GM12878 (cell line): Measurements from ENCODE around the gene DAPK2. TPM values are rescaled to one million over a fixed set of nuclear protein-coding genes. Genes with fewer than 3 reads are reported as not detected.

Experiments used
- ATAC-seq: fragments of 200-7000 bp; cut with Tn5 transposase; 3 replicates; pipeline ENCODE4 v1.9.1; 2020; ENCODE audit warnings: mild to moderate bottlenecking, moderate library complexity
- BruUV-seq: library from RNA; stranded (reverse); fragments of 400-500 nt; replicated peaks from 2 replicates; lab custom pipeline; 2021; lab: Mats Ljungman, UMichigan
- CTCF ChIA-PET: fragments of 300-600 bp; sonication (Branson Sonifier 250); formaldehyde crosslinking; extraction: SDS; loops from one replicate; lab custom pipeline; 2021; ENCODE audit warnings: inconsistent platforms; lab: Yijun Ruan, JAX
- POLR2A ChIA-PET: fragments of 350-600 bp; formaldehyde crosslinking; extraction: SDS; loops from one replicate; lab custom pipeline; 2021; ENCODE audit warnings: inconsistent platforms; lab: Charles Lee
- RAD21 ChIA-PET: fragments of 300-600 bp; sonication (Branson Sonifier 250); formaldehyde crosslinking; loops from one replicate; lab custom pipeline; 2023; ENCODE audit warnings: antibody characterized with exemption; ENCODE audit not compliant: unreplicated experiment; lab: Charles Lee
- SMC1A ChIA-PET: fragments of 300-600 bp; sonication (Branson Sonifier 250); formaldehyde crosslinking; loops from one replicate; lab custom pipeline; 2023; ENCODE audit not compliant: unreplicated experiment, uncharacterized antibody; lab: Charles Lee
- DNase-seq: peaks from one replicate; pipeline ENCODE4 v3.0.0-alpha.2; 2011; ENCODE audit warnings: low read depth, low spot score
- FAIRE-seq: peaks from 3 replicates; lab custom pipeline; 2011; peaks lifted over from hg19 to GRCh38; lab: Jason Lieb, UNC
- H2AFZ ChIP-seq: 2 replicates; pipeline ENCODE4 v1.6.0; 2011; ENCODE audit warnings: low read depth, low read length, control low read depth; ENCODE audit not compliant: control insufficient read depth
- H3K27ac ChIP-seq: 2 replicates; pipeline ENCODE4 v1.5.1; 2011; ENCODE audit warnings: control low read depth; ENCODE audit not compliant: control insufficient read depth, insufficient read depth
- H3K27me3 ChIP-seq, 2 experiments: replicated peaks in 1 of 2; 2 replicates each; pipeline versions ENCODE4 v1.6.0 to v1.6.1; 2011; ENCODE audit warnings: low read length in 1 of 2; ENCODE audit not compliant: control insufficient read depth in 2 of 2, insufficient read depth in 2 of 2
- H3K36me3 ChIP-seq, 2 experiments: 2 replicates each; pipeline ENCODE4 v1.5.1; 2011; ENCODE audit warnings: low read length in 1 of 2; ENCODE audit not compliant: control insufficient read depth in 2 of 2, insufficient read depth in 2 of 2
- H3K4me1 ChIP-seq: 2 replicates; pipeline ENCODE4 v1.6.1; 2011; ENCODE audit warnings: mild to moderate bottlenecking, low read length, moderate library complexity, mixed read lengths; ENCODE audit not compliant: control insufficient read depth, insufficient read depth
- H3K4me2 ChIP-seq: 2 replicates; pipeline ENCODE4 v1.6.0; 2011; ENCODE audit warnings: control low read depth; ENCODE audit not compliant: control insufficient read depth, insufficient read depth
- H3K4me3 ChIP-seq: fragments of 200-600 bp; sonication (generic); 2 replicates; pipeline ENCODE4 v1.5.1; 2016
- H3K79me2 ChIP-seq: 2 replicates; pipeline ENCODE4 v1.6.0; 2011; ENCODE audit warnings: low read length; ENCODE audit not compliant: control insufficient read depth, insufficient read depth
- H3K9ac ChIP-seq: 2 replicates; pipeline ENCODE4 v1.8.0; 2011; ENCODE audit warnings: low read length, control low read depth, mixed read lengths; ENCODE audit not compliant: control insufficient read depth, insufficient read depth
- H3K9me3 ChIP-seq: replicated peaks from 3 replicates; pipeline ENCODE4 v1.5.1; 2011; ENCODE audit warnings: mild to moderate bottlenecking, low read length; ENCODE audit not compliant: control insufficient read depth, insufficient read depth
- H4K20me1 ChIP-seq: 2 replicates; pipeline ENCODE4 v1.6.0; 2011; ENCODE audit not compliant: control insufficient read depth, insufficient read depth
- ATF3 ChIP-seq: IDR thresholded peaks from 2 replicates; pipeline ENCODE4 v1.6.1; 2011; ENCODE audit warnings: low read depth, mild to moderate bottlenecking, low read length, moderate library complexity, borderline replicate concordance; ENCODE audit errors: extremely low read depth
- ATF7 ChIP-seq: fragments of 450-650 bp; IDR thresholded peaks from 2 replicates; pipeline ENCODE4 v1.6.1; 2016; ENCODE audit warnings: low read depth, mild to moderate bottlenecking
- BCL11A ChIP-seq: IDR thresholded peaks from 2 replicates; pipeline ENCODE4 v1.6.1; 2011; ENCODE audit warnings: low read depth, low read length
- CREM ChIP-seq: IDR thresholded peaks from 2 replicates; pipeline ENCODE4 v1.6.1; 2014; ENCODE audit warnings: antibody characterized with exemption, low read depth
- GATAD2B ChIP-seq: fragments of 450-650 bp; conservative IDR thresholded peaks from 2 replicates; pipeline ENCODE4 v1.6.1; 2017; ENCODE audit warnings: low read depth, mild to moderate bottlenecking, moderate library complexity
- JUNB ChIP-seq: IDR thresholded peaks from 2 replicates; pipeline ENCODE4 v1.6.1; 2016; ENCODE audit warnings: antibody characterized with exemption, mild to moderate bottlenecking
- MEF2B ChIP-seq: fragments of 450-650 bp; IDR thresholded peaks from 2 replicates; pipeline ENCODE4 v1.6.1; 2018; ENCODE audit warnings: mild to moderate bottlenecking, moderate library complexity; ENCODE audit not compliant: partially characterized antibody, poor library complexity, severe bottlenecking
- MYC ChIP-seq: IDR thresholded peaks from 2 replicates; pipeline ENCODE4 v1.6.1; 2011; ENCODE audit warnings: mild to moderate bottlenecking, low read length, moderate library complexity, inconsistent platforms; ENCODE audit not compliant: insufficient read depth, insufficient replicate concordance, insufficient read length, severe bottlenecking
- NFYB ChIP-seq: IDR thresholded peaks from 2 replicates; pipeline ENCODE4 v1.6.1; 2011; ENCODE audit warnings: low read depth, mild to moderate bottlenecking, low read length, improper control_type of control experiment, moderate library complexity; ENCODE audit not compliant: insufficient read depth
- PML ChIP-seq: IDR thresholded peaks from 2 replicates; pipeline ENCODE4 v1.6.1; 2012; ENCODE audit warnings: low read length, inconsistent platforms
- POLR2A ChIP-seq: IDR thresholded peaks from 2 replicates; pipeline ENCODE4 v1.6.1; 2011; ENCODE audit warnings: low read depth, mild to moderate bottlenecking, low read length
- POLR2AphosphoS2 ChIP-seq: IDR thresholded peaks from 2 replicates; pipeline ENCODE4 v1.6.1; 2011; ENCODE audit warnings: low read depth, mild to moderate bottlenecking, low read length, improper control_type of control experiment, moderate library complexity
- POU2F2 ChIP-seq: IDR thresholded peaks from 3 replicates; pipeline ENCODE4 v1.6.1; 2011; ENCODE audit warnings: low read depth, mild to moderate bottlenecking, low read length, borderline replicate concordance
- RFX5 ChIP-seq: IDR thresholded peaks from 2 replicates; pipeline ENCODE4 v1.6.1; 2011; ENCODE audit warnings: low read depth, low read length, improper control_type of control experiment
- SIN3A ChIP-seq: IDR thresholded peaks from 2 replicates; pipeline ENCODE4 v1.6.1; 2012; ENCODE audit warnings: low read depth, low read length, improper control_type of control experiment
- SMARCA5 ChIP-seq: fragments of 450-650 bp; IDR thresholded peaks from 2 replicates; pipeline ENCODE4 v1.6.1; 2017; ENCODE audit warnings: mild to moderate bottlenecking
- SMC3 ChIP-seq: IDR thresholded peaks from 2 replicates; pipeline ENCODE4 v1.6.1; 2011; ENCODE audit warnings: low read length, improper control_type of control experiment, borderline replicate concordance
- TARDBP ChIP-seq: IDR thresholded peaks from 2 replicates; pipeline ENCODE4 v1.6.1; 2016; ENCODE audit warnings: borderline replicate concordance
- TCF12 ChIP-seq: IDR thresholded peaks from 2 replicates; pipeline ENCODE4 v1.6.1; 2011; ENCODE audit warnings: low read depth, mild to moderate bottlenecking, low read length
- TCF3 ChIP-seq: IDR thresholded peaks from 2 replicates; pipeline ENCODE4 v1.6.1; 2012; ENCODE audit warnings: low read depth, mild to moderate bottlenecking, low read length, borderline replicate concordance; ENCODE audit not compliant: insufficient read depth
- ZBED1 ChIP-seq: IDR thresholded peaks from 2 replicates; pipeline ENCODE4 v1.6.1; 2016; ENCODE audit warnings: borderline replicate concordance
- ZBTB33 ChIP-seq: fragments of 450-650 bp; IDR thresholded peaks from 2 replicates; pipeline ENCODE4 v1.6.1; 2017; ENCODE audit warnings: mild to moderate bottlenecking
- ZZZ3 ChIP-seq: IDR thresholded peaks from 2 replicates; pipeline ENCODE4 v1.6.1; 2011; ENCODE audit warnings: low read depth; ENCODE audit not compliant: control insufficient read depth, insufficient read length
- WGBS: methylation state at CpG from one replicate; pipeline ENCODE4 v1.1.6; 2016; ENCODE audit warnings: low lambda C conversion rate; ENCODE audit not compliant: insufficient replicate concordance, insufficient coverage; ENCODE audit errors: missing lambda C conversion rate; 5-methylcytosine and 5-hydroxymethylcytosine counted together
- in situ Hi-C: fragments of 300-500 bp; cut with MboI; formaldehyde crosslinking; loops from 9 replicates; pipeline ENCODE4 v1.14.3; 2018; ENCODE audit warnings: mixed read lengths
- intact Hi-C: fragments of 100-400 bp; cut with micrococcal nuclease; formaldehyde crosslinking; loops from one replicate; pipeline ENCODE4 v1.14.2; 2022; ENCODE audit not compliant: unreplicated experiment
- polyA plus RNA-seq, 11 experiments: library from polyadenylated mRNA; depleted of rRNA in 4 of 11; unstranded in 6 of 11; stranded (reverse) in 5 of 11; fragments of >200 nt; fragmentation: Nextera tagmentation in 4 of 11; fragmentation: Illumina TruSeq in 1 of 11; extraction: Ambion mirVana in 4 of 11; extraction: Trizol in 1 of 11; gene quantifications; 1 replicate in 1 of 11; 2 replicates in 10 of 11; pipeline versions ENCODE4 v1.2.1 to v1.2.3, GENCODE V29; 2011 to 2016; ENCODE audit warnings: inconsistent platforms in 2 of 11, missing spikeins in 2 of 11, low read depth in 1 of 11
- total RNA-seq, 4 experiments: library from RNA; depleted of rRNA in 3 of 4; stranded (reverse); fragments of >200 nt in 3 of 4; fragmentation: Illumina TruSeq in 1 of 4; extraction: Trizol in 1 of 4; gene quantifications; 2 replicates each; pipeline versions ENCODE4 v1.2.1 to v1.2.3, GENCODE V29; 2013 to 2021

The DAPK2 gene
- total and polyA plus RNA-seq, 10 of the 15 experiments (the other 5 are each of a cell fraction or from before 2014, with no cell fraction given), result 0.69 to 8.4 (median 4.1) TPM

GRCh38 chr15:63899193-63899592, 147.1 kb downstream of the DAPK2 start (continued):
- TF ChIP-seq ATF3 (no peak), SMARCA5 (no peak), SMC3 (no peak), NFYB (no peak), ATF7 (no peak), ZBTB33 (no peak), GATAD2B (no peak)
- TF ChIP-seq, all 136 proteins: peak for 0

- ChIA-PET POLR2A (interaction anchor here (0.5 to 1.1 kb wide), 5 partner anchors 24 to 350 kb away, joined by 3 to 7 read pairs (median 4); no protein-coding TSS in a partner anchor), RAD21 (interaction anchor here (0.6 to 9.0 kb wide), 11 partner anchors 11 to 257 kb away, joined by 3 to 77 read pairs (median 13); partner anchors contain the start of gene CIAO2A), CTCF (interaction anchor here (0.8 to 8.7 kb wide), 12 partner anchors 8 to 197 kb away, joined by 3 to 147 read pairs (median 4); partner anchors contain the start of genes CIAO2A and DAPK2), SMC1A (interaction anchor here (0.7 to 9.9 kb wide), 15 partner anchors 8 to 169 kb away, joined by 3 to 143 read pairs (median 5); partner anchors contain the start of gene DAPK2)
- in situ Hi-C loops (no loop called here), intact Hi-C loops (loop anchor here (1.0 to 10.0 kb wide), 3 partner anchors 74 to 392 kb away; partner anchors contain the start of gene USP3)
- Histone ChIP-seq H2AFZ (peak overlapping the region; percentile 52), H3K27ac (peak overlapping the region; percentile 84), H3K36me3 (no peaks in the 10 kb centered on the region), H4K20me1 (no peaks in the 10 kb centered on the region), H3K9me3 (no peaks in the 10 kb centered on the region; the same call in 2 of the 3 replicates), H3K79me2 (no peaks in the 10 kb centered on the region), H3K4me2 (peak overlapping the region; percentile 70), H3K4me3 (no peak overlapping the region), H3K4me1 (peaks cover 59% of the 10 kb centered on the region), H3K9ac (peak overlapping the region; percentile 24), H3K27me3 (no peaks in the 10 kb centered on the region)
- DNase-seq (peak; percentile 90), ATAC-seq (peak; percentile 84), FAIRE-seq (peak; percentile 69)
- TSS peak; percentile 62 for BruUV-seq
- WGBS, result 7% methylated on average over 15 of the region's 15 CpGs
- peak; percentile 86 for TF ChIP-seq CREM
- peak; percentile 97 for TF ChIP-seq BCL11A
- TF ChIP-seq POLR2A, result no peak
- TF ChIP-seq RFX5, result no peak
- TF ChIP-seq ZZZ3, result no peak
- TF ChIP-seq MYC, result no peak
- peak; percentile 94 for TF ChIP-seq TCF12
- TF ChIP-seq POU2F2, result peak; percentile 83; the same call in 2 of the 3 replicates
- TF ChIP-seq JUNB, result peak; percentile 84
- 0 out of 2 replicates have a peak, but pooled peaks have one; percentile 28 for TF ChIP-seq TARDBP
- no peak for TF ChIP-seq POLR2AphosphoS2
- no peak for TF ChIP-seq SIN3A
- no peak for TF ChIP-seq PML
- peak; percentile 76 for TF ChIP-seq MEF2B
- TF ChIP-seq ZBED1, result 0 out of 2 replicates have a peak, but pooled peaks have one; percentile 38
- TF ChIP-seq TCF3, result peak; percentile 92; the same call in 1 of the 2 replicates
These were observed 149.8 kb downstream of the DAPK2 start for GRCh38 chr15:63896336-63897115.
